SK-N-MC (cell line): ENCODE results near the gene CFAP58.

Experiments
- DNase-seq: peaks from one replicate; pipeline ENCODE4 v3.0.0-alpha.2; 2011; ENCODE audit warnings: low read depth, low spot score
- H3K27ac ChIP-seq: fragments of 200-600 bp; sonication (generic); 2 replicates; pipeline ENCODE4 v1.5.1; 2016; ENCODE audit warnings: mixed run types
- H3K36me3 ChIP-seq: fragments of 200-600 bp; sonication (generic); 2 replicates; pipeline ENCODE4 v1.6.1; 2017; ENCODE audit warnings: antibody characterized with exemption, low read length, mixed read lengths; ENCODE audit not compliant: insufficient read depth
- H3K4me3 ChIP-seq: fragments of 200-600 bp; sonication (generic); 2 replicates; pipeline ENCODE4 v1.5.1; 2016
- H3K9ac ChIP-seq: fragments of 200-600 bp; sonication (generic); 2 replicates; pipeline ENCODE4 v1.8.0; 2017; ENCODE audit warnings: mixed run types, mixed read lengths; ENCODE audit not compliant: insufficient read length
- H3K9me3 ChIP-seq: fragments of 200-600 bp; sonication (generic); 2 replicates; pipeline ENCODE4 v1.6.1; 2017; ENCODE audit warnings: low read depth, mild to moderate bottlenecking, antibody characterized with exemption, low read length, moderate library complexity, mixed read lengths
- EZH2 ChIP-seq: fragments of 200-600 bp; sonication (generic); IDR thresholded peaks from one replicate; pipeline ENCODE4 v1.6.1; 2017; ENCODE audit warnings: antibody characterized with exemption
- FOXP2 ChIP-seq: optimal IDR thresholded peaks from 2 replicates; pipeline ENCODE3; 2011; ENCODE audit warnings: mild to moderate bottlenecking, moderate library complexity; ENCODE audit not compliant: insufficient read depth; ENCODE audit errors: extremely low read length, control extremely low read depth
- POLR2AphosphoS5 ChIP-seq: IDR thresholded peaks from 2 replicates; pipeline ENCODE4 v1.6.1; 2012; ENCODE audit warnings: mild to moderate bottlenecking, low read depth, low read length, borderline replicate concordance

CFAP58 gene

DNA sequence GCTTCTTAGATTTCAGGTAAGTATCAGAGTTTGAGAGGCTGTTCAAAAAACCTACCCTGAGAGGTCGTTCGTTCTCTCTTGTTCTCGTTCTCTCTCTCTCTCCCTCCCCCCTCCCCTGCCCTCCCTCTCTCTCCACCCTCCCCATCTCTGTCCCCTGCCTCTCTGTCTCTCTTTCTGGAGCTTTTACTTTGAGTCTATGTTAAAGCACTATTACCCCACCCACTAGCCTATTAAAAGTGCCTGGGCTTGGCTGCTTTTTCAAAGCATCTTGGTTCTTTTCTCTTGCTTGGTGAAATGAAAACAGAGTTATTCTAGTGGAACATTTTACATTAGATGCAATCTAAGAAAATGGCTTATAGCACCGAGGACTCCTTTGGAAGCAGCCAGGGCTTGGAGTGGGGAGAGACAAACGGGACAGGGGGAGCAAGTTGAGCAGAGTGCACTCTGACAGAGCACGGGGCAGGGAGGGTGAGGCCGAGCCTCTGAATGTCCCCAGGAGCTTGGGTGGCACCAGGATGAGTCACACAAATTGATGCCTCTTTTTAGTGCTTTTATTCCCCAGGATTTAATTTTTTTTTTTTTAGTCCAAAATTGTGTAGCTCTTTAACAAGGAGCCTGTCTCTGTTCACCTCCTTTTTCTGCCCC is 134.3 kb downstream of the CFAP58 start:
- TF ChIP-seq POLR2AphosphoS5 (no peak), FOXP2 (no peak), EZH2 (no peak)
- Histone ChIP-seq H3K9ac (no peak overlapping the region), H3K36me3 (no peaks in the 10 kb centered on the region)

DNA sequence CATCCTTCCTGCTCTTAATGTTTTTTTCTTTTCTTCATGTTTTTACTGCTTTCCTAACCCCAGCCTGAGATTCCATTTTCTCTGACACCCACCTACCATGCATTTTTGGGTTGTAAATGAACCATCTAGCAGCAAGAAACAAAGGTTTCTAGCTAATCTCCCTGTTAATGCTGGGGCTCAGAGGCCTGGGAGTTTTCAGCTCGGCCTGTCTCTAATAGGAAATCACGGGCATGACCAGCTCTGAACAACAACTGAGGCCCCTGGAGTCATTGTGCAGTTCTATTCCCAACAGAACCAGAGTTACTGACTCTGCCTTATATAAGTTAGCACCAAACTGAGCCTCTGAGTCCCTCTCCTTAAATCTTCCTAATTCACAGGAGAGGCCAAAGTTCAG is 134.8 kb downstream of the CFAP58 start:
- no peaks in the 10 kb centered on the region for H3K36me3 ChIP-seq
- H3K4me3 ChIP-seq = no peak overlapping the region
- TF ChIP-seq EZH2 (no peak), POLR2AphosphoS5 (no peak)
- no peak overlapping the region for H3K9ac ChIP-seq
- DNase-seq = no peak
- H3K9me3 ChIP-seq = no peaks in the 10 kb centered on the region
- H3K27ac ChIP-seq = no peak overlapping the region

More for the DNA sequence above, 134.3 kb downstream of the CFAP58 start:
- DNase-seq = no peak
- no peaks in the 10 kb centered on the region for H3K9me3 ChIP-seq
- no peak overlapping the region for H3K27ac ChIP-seq
- H3K4me3 ChIP-seq = no peak overlapping the region

DNA sequence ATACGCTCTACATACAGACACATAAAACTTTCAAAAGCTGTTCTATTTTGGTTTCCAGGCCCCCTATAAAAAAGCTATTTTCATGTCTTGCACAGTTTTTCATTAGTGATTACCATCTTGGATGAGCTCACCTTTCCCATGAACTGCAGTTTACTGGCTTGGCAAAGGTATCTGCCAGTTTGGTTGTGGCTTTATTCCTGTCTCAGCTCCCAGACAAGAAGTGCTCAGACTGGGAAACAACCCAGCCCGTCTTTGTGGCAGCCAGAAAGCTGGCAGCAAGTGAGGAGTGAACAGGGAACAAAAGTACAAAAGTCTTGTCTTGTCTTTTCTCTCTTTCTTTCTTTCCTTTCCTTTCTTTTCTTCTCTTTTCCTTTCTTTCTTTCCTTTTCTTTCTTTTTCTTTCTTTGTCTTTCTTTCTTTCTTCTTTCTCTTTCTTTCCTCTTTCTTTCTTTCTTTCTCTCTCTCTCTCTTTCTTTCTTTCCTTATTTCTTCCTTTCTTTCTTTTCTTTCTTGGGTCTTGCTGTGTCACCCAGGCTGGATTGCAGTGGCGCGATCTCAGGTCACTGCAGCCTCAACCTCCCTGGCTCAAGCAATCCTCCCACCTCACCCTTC is 138.8 kb downstream of the CFAP58 start:
- Histone ChIP-seq H3K9ac (no peak overlapping the region), H3K36me3 (no peaks in the 10 kb centered on the region), H3K27ac (no peak overlapping the region), H3K9me3 (no peaks in the 10 kb centered on the region), H3K4me3 (no peak overlapping the region)
- no peak for TF ChIP-seq POLR2AphosphoS5
- no peak for TF ChIP-seq EZH2
- no peak for TF ChIP-seq FOXP2
- no peak for DNase-seq

DNA sequence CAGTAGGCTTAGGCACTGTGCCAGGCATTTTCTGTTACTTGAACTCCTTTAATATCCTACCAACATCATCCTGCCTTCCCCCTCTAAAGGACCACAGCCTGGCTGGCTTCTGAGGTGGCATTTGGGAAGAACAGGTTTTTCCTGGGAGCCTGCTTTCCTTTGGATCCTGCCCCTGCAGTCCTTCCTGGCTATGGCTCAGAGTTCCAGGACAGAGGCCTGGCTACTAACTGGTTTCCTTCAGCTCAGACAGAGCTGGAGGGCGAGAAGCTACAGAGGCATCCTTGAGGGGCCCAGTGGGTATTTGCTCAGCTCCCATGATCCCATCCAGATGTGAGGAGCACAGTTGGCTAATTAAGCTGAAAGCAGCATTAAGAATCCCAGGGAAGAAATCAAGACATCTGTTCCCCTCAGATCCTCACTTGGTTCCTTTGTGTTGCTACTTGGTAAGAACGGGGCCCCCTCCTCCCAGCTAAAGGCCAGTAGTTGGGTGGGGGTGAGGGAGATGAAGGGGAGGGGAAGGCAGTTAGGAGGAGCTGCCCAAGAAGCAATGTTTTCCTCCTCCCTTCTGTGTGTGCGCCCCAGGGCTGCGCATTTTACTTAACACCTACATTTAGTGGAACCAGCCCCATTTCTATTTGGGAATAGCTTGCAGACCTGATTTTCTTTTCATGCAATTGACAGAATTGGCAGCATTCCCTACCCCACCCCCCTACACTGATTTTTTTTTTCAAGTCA is 144.9 kb downstream of the CFAP58 start:
- no peaks in the 10 kb centered on the region for H3K9me3 ChIP-seq
- TF ChIP-seq EZH2 (no peak), FOXP2 (no peak), POLR2AphosphoS5 (no peak)
- no peak overlapping the region for H3K9ac ChIP-seq
- no peak overlapping the region for H3K27ac ChIP-seq
- DNase-seq = no peak
- no peak overlapping the region for H3K4me3 ChIP-seq
- no peaks in the 10 kb centered on the region for H3K36me3 ChIP-seq

DNA sequence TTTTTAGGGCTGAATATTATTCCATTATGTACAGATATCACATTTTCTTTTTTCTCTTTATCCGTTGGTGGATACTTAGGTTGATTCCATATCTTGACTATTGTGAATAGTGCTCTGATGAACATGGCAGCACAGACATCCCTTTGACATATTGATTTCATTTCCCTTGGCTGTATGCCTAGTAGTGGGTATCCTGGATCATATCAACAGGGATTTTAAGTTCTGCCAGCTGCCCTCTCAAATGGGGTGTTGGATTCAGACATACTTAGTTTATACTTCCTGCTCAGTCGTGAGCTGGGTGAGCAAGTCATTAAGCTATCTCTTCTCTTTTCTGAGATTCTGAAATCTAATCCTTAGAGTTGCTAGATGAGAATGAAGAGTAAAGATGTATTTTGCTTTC is 147.8 kb downstream of the CFAP58 start:
- H3K9ac ChIP-seq = no peak overlapping the region
- TF ChIP-seq POLR2AphosphoS5 (no peak), EZH2 (no peak), FOXP2 (no peak)
- H3K27ac ChIP-seq = no peak overlapping the region
- H3K36me3 ChIP-seq = no peaks in the 10 kb centered on the region
- no peaks in the 10 kb centered on the region for H3K9me3 ChIP-seq
- no peak overlapping the region for H3K4me3 ChIP-seq
- DNase-seq = no peak

DNA sequence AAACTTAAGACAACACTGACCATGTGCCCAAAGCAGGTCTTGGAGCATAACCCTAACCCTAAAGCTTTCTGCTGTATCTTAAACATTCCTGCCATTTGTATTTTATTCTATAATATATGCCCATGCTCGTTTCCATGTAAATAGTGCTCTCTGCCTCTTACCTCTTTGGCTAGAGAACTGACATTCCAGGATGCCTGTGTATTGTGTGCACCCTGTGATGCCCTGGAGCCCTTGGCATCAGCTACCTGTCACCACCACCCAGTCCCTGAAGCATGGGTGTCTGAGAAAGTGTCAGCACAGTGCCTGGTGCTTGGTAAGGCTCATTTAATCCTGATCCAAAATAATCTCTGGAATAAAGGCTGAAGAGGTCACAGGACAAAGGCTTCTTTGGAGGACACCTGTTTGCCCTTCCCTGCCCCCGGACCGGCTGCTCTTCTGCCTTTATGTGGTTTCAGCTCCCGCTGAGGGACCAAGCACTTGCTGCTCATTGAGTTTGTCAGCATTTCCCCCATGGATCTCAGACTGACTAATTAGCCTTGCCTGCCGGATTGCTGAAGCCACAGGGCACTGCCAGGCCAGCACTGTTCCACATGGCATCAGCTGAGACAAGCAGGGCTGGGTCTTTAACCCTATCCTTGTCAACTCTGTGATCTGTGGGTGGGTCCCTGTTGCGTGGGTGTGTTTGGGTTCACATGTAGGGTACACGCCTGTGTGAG is 148.4 kb downstream of the CFAP58 start:
- Histone ChIP-seq H3K27ac (no peak overlapping the region), H3K36me3 (no peaks in the 10 kb centered on the region), H3K4me3 (no peak overlapping the region), H3K9me3 (no peaks in the 10 kb centered on the region), H3K9ac (no peak overlapping the region)
- no peak for DNase-seq
- TF ChIP-seq POLR2AphosphoS5 (no peak), EZH2 (no peak), FOXP2 (no peak)

DNA sequence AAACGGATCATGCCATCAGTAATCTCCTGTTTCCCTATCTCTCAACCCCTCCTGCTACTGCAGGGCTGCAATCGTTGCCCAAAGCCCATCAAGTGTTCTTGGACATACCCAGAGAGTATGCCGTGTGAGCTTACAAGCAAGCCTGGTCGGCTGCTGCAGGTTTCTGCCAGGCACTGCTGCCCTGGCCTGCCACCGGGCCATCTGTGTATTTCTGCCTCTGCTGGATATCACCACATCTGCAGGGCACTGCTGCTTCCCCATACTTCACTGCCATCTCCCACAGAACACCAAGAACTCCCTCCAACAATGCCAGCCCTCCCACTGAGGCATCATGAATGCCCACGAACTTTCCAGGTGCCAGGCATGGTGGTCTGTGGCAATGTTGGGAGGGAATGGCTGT is 149.3 kb downstream of the CFAP58 start:
- no peak for TF ChIP-seq POLR2AphosphoS5
- no peak for TF ChIP-seq FOXP2
- Histone ChIP-seq H3K9ac (no peak overlapping the region), H3K4me3 (no peak overlapping the region), H3K36me3 (no peaks in the 10 kb centered on the region), H3K9me3 (no peaks in the 10 kb centered on the region), H3K27ac (no peak overlapping the region)
- DNase-seq = no peak
